ENCODE results near the gene HIRA. TPM values are rescaled to one million over a fixed set of nuclear protein-coding genes. Genes with fewer than 3 reads are reported as not detected.

Gene HIRA
- total and polyA plus RNA-seq, 9 of the 15 experiments (the other 6 are each of a cell fraction or from before 2014, with no cell fraction given): 0.96 to 132 (median 58.4) TPM

- TF ChIP-seq, protein P1, sequence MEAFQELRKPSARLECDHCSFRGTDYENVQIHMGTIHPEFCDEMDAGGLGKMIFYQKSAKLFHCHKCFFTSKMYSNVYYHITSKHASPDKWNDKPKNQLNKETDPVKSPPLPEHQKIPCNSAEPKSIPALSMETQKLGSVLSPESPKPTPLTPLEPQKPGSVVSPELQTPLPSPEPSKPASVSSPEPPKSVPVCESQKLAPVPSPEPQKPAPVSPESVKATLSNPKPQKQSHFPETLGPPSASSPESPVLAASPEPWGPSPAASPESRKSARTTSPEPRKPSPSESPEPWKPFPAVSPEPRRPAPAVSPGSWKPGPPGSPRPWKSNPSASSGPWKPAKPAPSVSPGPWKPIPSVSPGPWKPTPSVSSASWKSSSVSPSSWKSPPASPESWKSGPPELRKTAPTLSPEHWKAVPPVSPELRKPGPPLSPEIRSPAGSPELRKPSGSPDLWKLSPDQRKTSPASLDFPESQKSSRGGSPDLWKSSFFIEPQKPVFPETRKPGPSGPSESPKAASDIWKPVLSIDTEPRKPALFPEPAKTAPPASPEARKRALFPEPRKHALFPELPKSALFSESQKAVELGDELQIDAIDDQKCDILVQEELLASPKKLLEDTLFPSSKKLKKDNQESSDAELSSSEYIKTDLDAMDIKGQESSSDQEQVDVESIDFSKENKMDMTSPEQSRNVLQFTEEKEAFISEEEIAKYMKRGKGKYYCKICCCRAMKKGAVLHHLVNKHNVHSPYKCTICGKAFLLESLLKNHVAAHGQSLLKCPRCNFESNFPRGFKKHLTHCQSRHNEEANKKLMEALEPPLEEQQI (IDR thresholded peaks at IDR 0.05): no peak
- TF ChIP-seq BMI1 (IDR thresholded peaks at IDR 0.05; ENCODE audit: low read length): no peak
- TF ChIP-seq, protein P2, sequence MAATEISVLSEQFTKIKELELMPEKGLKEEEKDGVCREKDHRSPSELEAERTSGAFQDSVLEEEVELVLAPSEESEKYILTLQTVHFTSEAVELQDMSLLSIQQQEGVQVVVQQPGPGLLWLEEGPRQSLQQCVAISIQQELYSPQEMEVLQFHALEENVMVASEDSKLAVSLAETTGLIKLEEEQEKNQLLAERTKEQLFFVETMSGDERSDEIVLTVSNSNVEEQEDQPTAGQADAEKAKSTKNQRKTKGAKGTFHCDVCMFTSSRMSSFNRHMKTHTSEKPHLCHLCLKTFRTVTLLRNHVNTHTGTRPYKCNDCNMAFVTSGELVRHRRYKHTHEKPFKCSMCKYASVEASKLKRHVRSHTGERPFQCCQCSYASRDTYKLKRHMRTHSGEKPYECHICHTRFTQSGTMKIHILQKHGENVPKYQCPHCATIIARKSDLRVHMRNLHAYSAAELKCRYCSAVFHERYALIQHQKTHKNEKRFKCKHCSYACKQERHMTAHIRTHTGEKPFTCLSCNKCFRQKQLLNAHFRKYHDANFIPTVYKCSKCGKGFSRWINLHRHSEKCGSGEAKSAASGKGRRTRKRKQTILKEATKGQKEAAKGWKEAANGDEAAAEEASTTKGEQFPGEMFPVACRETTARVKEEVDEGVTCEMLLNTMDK (IDR thresholded peaks at IDR 0.05; ENCODE audit: borderline replicate concordance, insufficient read depth, low read depth, low read length, poor library complexity, severe bottlenecking): no peak
- TF ChIP-seq ZNF561 (CRISPR knock-in tag; conservative IDR thresholded peaks at IDR 0.05): no peak
- peak; percentile 89; the same call in 1 of the 2 replicates for TF ChIP-seq NCOA1 (IDR thresholded peaks at IDR 0.05; ENCODE audit: low read depth)
- no peak for TF ChIP-seq STAT5B (CRISPR knock-in tag; IDR thresholded peaks at IDR 0.05)
- no peak for TF ChIP-seq ESRRB (CRISPR knock-in tag; IDR thresholded peaks at IDR 0.05; ENCODE audit: borderline replicate concordance)
- TF ChIP-seq NCOR1 (IDR thresholded peaks at IDR 0.05): no peak
- TF ChIP-seq KDM1A (IDR thresholded peaks at IDR 0.05): no peak
- TF ChIP-seq FOSL1 (tag; conservative IDR thresholded peaks at IDR 0.05): peak; percentile 41; the same call in 1 of the 2 replicates
- TF ChIP-seq BCOR (IDR thresholded peaks at IDR 0.05): no peak
- no peak for TF ChIP-seq FOXP4 (CRISPR knock-in tag; IDR thresholded peaks at IDR 0.05; ENCODE audit: borderline replicate concordance)
- TF ChIP-seq SREBF1 (IDR thresholded peaks at IDR 0.05; ENCODE audit: borderline replicate concordance, low read depth, low read length): no peak
- no peak for TF ChIP-seq FOXJ2 (tag; IDR thresholded peaks at IDR 0.05)
- TF ChIP-seq GTF2A2 (tag; IDR thresholded peaks at IDR 0.05): no peak
- no peak for TF ChIP-seq ZNF75A (CRISPR knock-in tag; IDR thresholded peaks at IDR 0.05)
- TF ChIP-seq ZNF57 (CRISPR knock-in tag; IDR thresholded peaks at IDR 0.05): no peak
- TF ChIP-seq ZNF24 (IDR thresholded peaks at IDR 0.05): peak; percentile 81
- no peak for TF ChIP-seq SRSF3 (IDR thresholded peaks at IDR 0.05; ENCODE audit: insufficient read depth, low read length)
- no peak for TF ChIP-seq YY1 (IDR thresholded peaks at IDR 0.05; ENCODE audit: borderline replicate concordance in 1 of 3, control insufficient read depth in 1 of 3, extremely low read depth in 1 of 3, insufficient read depth in 3 of 3, insufficient read length in 1 of 3, insufficient replicate concordance in 2 of 3, low read depth in 1 of 3, low read length in 2 of 3)
Measured at GRCh38 chr22:19419464-19420178, 11.9 kb downstream of the HIRA start (continued).
